Measurements from ENCODE around the gene CAP2.

- TF ChIP-seq EP300 (IDR thresholded peaks at IDR 0.05) (no peak), POLR2A (IDR thresholded peaks at IDR 0.05) (no peak), CTCF (IDR thresholded peaks at IDR 0.05) (no peak)
Observed at GRCh38 chr6:17408081-17408480, 14.7 kb downstream of the CAP2 start.

Measured in suprapubic skin (tissue), 3 donors.